Caco-2 (cell line): ENCODE data around the gene CD300C. TPM values are rescaled to one million over a fixed set of nuclear protein-coding genes. Genes with fewer than 3 reads are reported as not detected.

Source experiments
- BruUV-seq: library from RNA; stranded (reverse); fragments of 400-500 nt; replicated peaks from 2 replicates; lab custom pipeline; 2021; lab: Mats Ljungman, UMichigan
- CTCF ChIA-PET: fragments of 300-600 bp; sonication (Branson Sonifier 250); formaldehyde crosslinking; loops from one replicate; lab custom pipeline; 2022; ENCODE audit warnings: antibody characterized with exemption; lab: Charles Lee
- POLR2A ChIA-PET: fragments of 300-600 bp; sonication (Branson Sonifier 250); formaldehyde crosslinking; loops from one replicate; lab custom pipeline; 2022; ENCODE audit warnings: antibody characterized with exemption; lab: Charles Lee
- DNase-seq, 2 experiments: peaks; one replicate each; pipeline versions ENCODE4 v3.0.0 to v3.0.0-alpha.2; 2020 to 2022
- H3K27me3 ChIP-seq: replicated peaks from 2 replicates; pipeline ENCODE4 v1.6.0; 2011; ENCODE audit warnings: low read length; ENCODE audit not compliant: control insufficient read depth, insufficient read depth
- H3K36me3 ChIP-seq: 2 replicates; pipeline ENCODE4 v1.5.1; 2011; ENCODE audit warnings: low read length; ENCODE audit not compliant: control insufficient read depth, insufficient read depth
- H3K4me1 ChIP-seq: fragments of 250-450 bp; sonication (Bioruptor Pico); 2 replicates; pipeline ENCODE4 v1.5.1; 2020; ENCODE audit warnings: mild to moderate bottlenecking
- H3K4me3 ChIP-seq: 2 replicates; pipeline ENCODE4 v1.5.1; 2011; ENCODE audit warnings: low read depth, mild to moderate bottlenecking, control low read depth, low read length
- H3K9me3 ChIP-seq: fragments of 250-450 bp; sonication (Bioruptor Pico); 2 replicates; pipeline ENCODE4 v1.5.1; 2020; ENCODE audit warnings: mild to moderate bottlenecking, moderate library complexity
- H3K27ac Mint-ChIP-seq: one replicate; pipeline ENCODE4 v1.8.0; 2022; ENCODE audit warnings: mixed read lengths; ENCODE audit not compliant: unreplicated experiment
- H3K27me3 Mint-ChIP-seq: one replicate; pipeline ENCODE4 v1.8.0; 2022; ENCODE audit warnings: mixed read lengths; ENCODE audit not compliant: insufficient read depth, unreplicated experiment
- H3K36me3 Mint-ChIP-seq: one replicate; pipeline ENCODE4 v1.8.0; 2022; ENCODE audit warnings: mild to moderate bottlenecking, mixed read lengths; ENCODE audit not compliant: insufficient read depth, unreplicated experiment
- H3K4me1 Mint-ChIP-seq: one replicate; pipeline ENCODE4 v1.8.0; 2022; ENCODE audit warnings: low read depth, mixed read lengths; ENCODE audit not compliant: unreplicated experiment
- H3K4me3 Mint-ChIP-seq: one replicate; pipeline ENCODE4 v1.8.0; 2022; ENCODE audit warnings: mild to moderate bottlenecking, moderate library complexity, mixed read lengths; ENCODE audit not compliant: unreplicated experiment
- H3K9me3 Mint-ChIP-seq: one replicate; pipeline ENCODE4 v1.8.0; 2022; ENCODE audit warnings: mixed read lengths; ENCODE audit not compliant: unreplicated experiment
- intact Hi-C: fragments of 100-400 bp; cut with micrococcal nuclease; formaldehyde crosslinking; loops from one replicate; pipeline ENCODE4 v1.10.0; 2022; ENCODE audit not compliant: unreplicated experiment
- total RNA-seq: library from RNA; stranded (reverse); gene quantifications from 2 replicates; pipeline ENCODE4 v1.2.3, GENCODE V29; 2022
- TF ChIP-seq, protein P1 (sequence below), 2 experiments: fragments of 200-600 bp in 1 of 2; IDR thresholded peaks; 1 replicate in 1 of 2; 2 replicates in 1 of 2; pipeline versions ENCODE4 v1.5.1 to v1.8.0; 2011 to 2022; ENCODE audit warnings: antibody characterized with exemption in 1 of 2, control low read depth in 1 of 2, inconsistent platforms in 1 of 2, low read depth in 1 of 2, low read length in 1 of 2, mild to moderate bottlenecking in 1 of 2, moderate library complexity in 1 of 2; ENCODE audit not compliant: insufficient read depth in 1 of 2, severe bottlenecking in 1 of 2, unreplicated experiment in 1 of 2

CD300C gene
- total RNA-seq, 1 experiment from 2014 or later, result not detected

GRCh38 chr17:74543406-74543805 is 2.5 kb downstream of the CD300C start:
- intact Hi-C loops, result no loop called here
- H3K27me3 Mint-ChIP-seq, result peaks cover 23% of the 10 kb centered on the region
- no peaks in the 10 kb centered on the region for H3K4me1 ChIP-seq
- CTCF ChIA-PET, result no interaction called here
- H3K4me1 Mint-ChIP-seq, result no peaks in the 10 kb centered on the region
- no peaks in the 10 kb centered on the region for H3K36me3 ChIP-seq
- H3K27me3 ChIP-seq, result peaks cover 3% of the 10 kb centered on the region
- POLR2A ChIA-PET, result no interaction called here
- H3K9me3 Mint-ChIP-seq, result no peaks in the 10 kb centered on the region
- H3K4me3 Mint-ChIP-seq, result no peak overlapping the region
- no peak overlapping the region for H3K4me3 ChIP-seq
- TF ChIP-seq, protein P1, sequence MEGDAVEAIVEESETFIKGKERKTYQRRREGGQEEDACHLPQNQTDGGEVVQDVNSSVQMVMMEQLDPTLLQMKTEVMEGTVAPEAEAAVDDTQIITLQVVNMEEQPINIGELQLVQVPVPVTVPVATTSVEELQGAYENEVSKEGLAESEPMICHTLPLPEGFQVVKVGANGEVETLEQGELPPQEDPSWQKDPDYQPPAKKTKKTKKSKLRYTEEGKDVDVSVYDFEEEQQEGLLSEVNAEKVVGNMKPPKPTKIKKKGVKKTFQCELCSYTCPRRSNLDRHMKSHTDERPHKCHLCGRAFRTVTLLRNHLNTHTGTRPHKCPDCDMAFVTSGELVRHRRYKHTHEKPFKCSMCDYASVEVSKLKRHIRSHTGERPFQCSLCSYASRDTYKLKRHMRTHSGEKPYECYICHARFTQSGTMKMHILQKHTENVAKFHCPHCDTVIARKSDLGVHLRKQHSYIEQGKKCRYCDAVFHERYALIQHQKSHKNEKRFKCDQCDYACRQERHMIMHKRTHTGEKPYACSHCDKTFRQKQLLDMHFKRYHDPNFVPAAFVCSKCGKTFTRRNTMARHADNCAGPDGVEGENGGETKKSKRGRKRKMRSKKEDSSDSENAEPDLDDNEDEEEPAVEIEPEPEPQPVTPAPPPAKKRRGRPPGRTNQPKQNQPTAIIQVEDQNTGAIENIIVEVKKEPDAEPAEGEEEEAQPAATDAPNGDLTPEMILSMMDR (IDR thresholded peaks at IDR 0.05; ENCODE audit: insufficient read depth in 1 of 2, low read depth in 1 of 2, low read length in 1 of 2, severe bottlenecking in 1 of 2, unreplicated experiment in 1 of 2), result no peak
- H3K36me3 Mint-ChIP-seq, result no peaks in the 10 kb centered on the region
- H3K9me3 ChIP-seq, result no peaks in the 10 kb centered on the region
- no peak for DNase-seq
- no peak overlapping the region for H3K27ac Mint-ChIP-seq
- no TSS peak for BruUV-seq

GRCh38 chr17:74542727-74543383 is 3.1 kb downstream of the CD300C start:
- DNase-seq, result no peak
- H3K4me1 Mint-ChIP-seq, result no peaks in the 10 kb centered on the region
- CTCF ChIA-PET, result no interaction called here

DNA sequence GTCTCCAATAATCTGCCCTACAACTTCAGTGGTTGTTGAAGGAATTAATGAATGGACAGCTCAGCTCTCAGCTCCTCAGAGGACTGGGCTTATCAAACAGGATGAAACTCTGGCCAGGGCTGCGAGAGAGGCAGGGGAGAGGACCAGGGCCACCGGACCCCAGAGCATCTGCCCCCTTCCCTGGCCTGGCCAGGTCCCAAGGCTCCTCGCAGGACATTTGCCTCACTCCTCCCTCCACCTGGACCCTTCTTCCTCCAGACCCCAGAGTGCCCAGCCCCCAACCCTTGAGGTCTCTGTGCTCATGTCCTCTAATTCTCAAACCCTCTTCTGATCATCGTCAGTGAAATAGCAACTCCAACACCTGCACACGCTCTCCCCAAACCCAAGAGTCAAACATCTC is 3.7 kb downstream of the CD300C start:
- H3K27me3 ChIP-seq, result peaks cover 3% of the 10 kb centered on the region

More at GRCh38 chr17:74542727-74543383, 3.1 kb downstream of the CD300C start:
- intact Hi-C loops, result no loop called here
- H3K27me3 Mint-ChIP-seq, result peaks cover 19% of the 10 kb centered on the region
- H3K9me3 ChIP-seq, result no peaks in the 10 kb centered on the region
- BruUV-seq, result no TSS peak
- H3K27me3 ChIP-seq, result peaks cover 3% of the 10 kb centered on the region
- no peaks in the 10 kb centered on the region for H3K4me1 ChIP-seq
- no peaks in the 10 kb centered on the region for H3K9me3 Mint-ChIP-seq
- no peak overlapping the region for H3K27ac Mint-ChIP-seq
- no peaks in the 10 kb centered on the region for H3K36me3 Mint-ChIP-seq
- H3K4me3 Mint-ChIP-seq, result no peak overlapping the region
- H3K4me3 ChIP-seq, result no peak overlapping the region
- H3K36me3 ChIP-seq, result no peaks in the 10 kb centered on the region
- TF ChIP-seq, protein P1 (IDR thresholded peaks at IDR 0.05; ENCODE audit: insufficient read depth in 1 of 2, low read depth in 1 of 2, low read length in 1 of 2, severe bottlenecking in 1 of 2, unreplicated experiment in 1 of 2), result no peak
- POLR2A ChIA-PET, result no interaction called here

More for the DNA sequence above, 3.7 kb downstream of the CD300C start:
- Histone ChIP-seq H3K4me1 (no peaks in the 10 kb centered on the region), H3K36me3 (no peaks in the 10 kb centered on the region), H3K4me3 (no peak overlapping the region), H3K9me3 (no peaks in the 10 kb centered on the region)
- CTCF ChIA-PET, result no interaction called here
- no TSS peak for BruUV-seq
- H3K27me3 Mint-ChIP-seq, result peaks cover 15% of the 10 kb centered on the region
- intact Hi-C loops, result no loop called here
- H3K4me1 Mint-ChIP-seq, result no peaks in the 10 kb centered on the region
- H3K27ac Mint-ChIP-seq, result no peak overlapping the region
- no peak for DNase-seq
- TF ChIP-seq, protein P1 (IDR thresholded peaks at IDR 0.05; ENCODE audit: insufficient read depth in 1 of 2, low read depth in 1 of 2, low read length in 1 of 2, severe bottlenecking in 1 of 2, unreplicated experiment in 1 of 2), result no peak
- H3K36me3 Mint-ChIP-seq, result no peaks in the 10 kb centered on the region
- H3K9me3 Mint-ChIP-seq, result no peaks in the 10 kb centered on the region
- no peak overlapping the region for H3K4me3 Mint-ChIP-seq
- POLR2A ChIA-PET, result no interaction called here
